Non-pigmented ciliary epithelial cell (primary cell): ENCODE data around the gene SH3TC1.
A peak's percentile ranks its signal among the peaks of the same experiment; 100 is the strongest.

ENCODE experiments used
- DNase-seq: peaks from one replicate; pipeline ENCODE4 v3.0.0-alpha.2; 2010; ENCODE audit warnings: low read depth

SH3TC1 gene

GRCh38 chr4:8244001-8244757 is 45.1 kb downstream of the SH3TC1 start:
- no peak for DNase-seq

GRCh38 chr4:8244931-8245460 is 45.9 kb downstream of the SH3TC1 start:
- DNase-seq, result no peak

GRCh38 chr4:8245884-8246833 is 47.1 kb downstream of the SH3TC1 start:
- DNase-seq, result no peak

GRCh38 chr4:8247047-8247930 is 48.2 kb downstream of the SH3TC1 start:
- no peak for DNase-seq

GRCh38 chr4:8248091-8248490 is 49.0 kb downstream of the SH3TC1 start:
- DNase-seq, result no peak

- DNase-seq, result no peak
Observed at GRCh38 chr4:8250227-8250626, 51.1 kb downstream of the SH3TC1 start.

GRCh38 chr4:8250637-8251036 is 51.5 kb downstream of the SH3TC1 start:
- no peak for DNase-seq

GRCh38 chr4:8251110-8251883 is 52.2 kb downstream of the SH3TC1 start:
- DNase-seq, result no peak

GRCh38 chr4:8252301-8253173 is 53.4 kb downstream of the SH3TC1 start:
- DNase-seq, result peak; percentile 36

- no peak for DNase-seq
Observed at GRCh38 chr4:8254076-8254475, 55.0 kb downstream of the SH3TC1 start.

GRCh38 chr4:8255698-8256441 is 56.8 kb downstream of the SH3TC1 start:
- DNase-seq, result no peak

GRCh38 chr4:8257854-8258253 is 58.8 kb downstream of the SH3TC1 start:
- no peak for DNase-seq

- no peak for DNase-seq
Observed at GRCh38 chr4:8258552-8259212, 59.6 kb downstream of the SH3TC1 start.

- no peak for DNase-seq
Observed at GRCh38 chr4:8259743-8260430, 60.8 kb downstream of the SH3TC1 start.

- peak; percentile 52 for DNase-seq
Observed at GRCh38 chr4:8260656-8261111, 61.6 kb downstream of the SH3TC1 start.

- DNase-seq, result peak; percentile 19
Observed at GRCh38 chr4:8261851-8262535, 62.9 kb downstream of the SH3TC1 start.

GRCh38 chr4:8262637-8263322 is 63.7 kb downstream of the SH3TC1 start:
- DNase-seq, result no peak
